GM13977 (cell line): ENCODE data around the gene EXD2.

ENCODE experiments used
- DNase-seq: peaks from one replicate; pipeline ENCODE4 v3.0.0; 2012; ENCODE audit warnings: low spot score
- in situ Hi-C: fragments of 300-500 bp; cut with MboI; formaldehyde crosslinking; loops from one replicate; pipeline ENCODE4 v1.12.0; 2022; ENCODE audit warnings: low sequenced_read_pairs, low pct_unique_long_range_greater_than_20kb, mixed read lengths, inconsistent platforms; ENCODE audit not compliant: unreplicated experiment
- TF ChIP-seq, protein P1 (sequence below): IDR thresholded peaks from 2 replicates; pipeline ENCODE4 v1.5.1; 2012; ENCODE audit warnings: mild to moderate bottlenecking, control low read depth; ENCODE audit not compliant: insufficient read depth; ENCODE audit errors: extremely low read depth, missing control alignments

The EXD2 gene

DNA sequence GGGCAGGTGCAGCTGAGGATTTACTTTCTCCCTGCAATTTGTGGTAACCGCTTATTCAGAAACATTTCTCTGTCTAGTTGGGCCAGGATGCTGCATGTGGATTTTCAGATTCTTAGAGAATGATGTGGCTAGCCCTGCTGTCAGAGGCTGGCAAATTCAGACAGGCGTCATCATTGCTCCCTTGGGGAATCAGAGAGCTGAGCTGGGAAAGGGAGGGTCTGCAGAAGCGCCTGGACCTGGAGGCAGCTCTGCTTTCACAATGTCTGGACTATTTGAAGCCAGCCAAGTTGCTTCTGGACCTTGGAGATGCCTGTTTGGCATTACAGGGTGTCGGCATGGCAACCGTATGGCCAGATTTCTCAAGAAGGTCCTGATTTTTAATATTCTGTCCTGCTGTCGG is 72.1 kb downstream of the EXD2 start:
- TF ChIP-seq, protein P1, sequence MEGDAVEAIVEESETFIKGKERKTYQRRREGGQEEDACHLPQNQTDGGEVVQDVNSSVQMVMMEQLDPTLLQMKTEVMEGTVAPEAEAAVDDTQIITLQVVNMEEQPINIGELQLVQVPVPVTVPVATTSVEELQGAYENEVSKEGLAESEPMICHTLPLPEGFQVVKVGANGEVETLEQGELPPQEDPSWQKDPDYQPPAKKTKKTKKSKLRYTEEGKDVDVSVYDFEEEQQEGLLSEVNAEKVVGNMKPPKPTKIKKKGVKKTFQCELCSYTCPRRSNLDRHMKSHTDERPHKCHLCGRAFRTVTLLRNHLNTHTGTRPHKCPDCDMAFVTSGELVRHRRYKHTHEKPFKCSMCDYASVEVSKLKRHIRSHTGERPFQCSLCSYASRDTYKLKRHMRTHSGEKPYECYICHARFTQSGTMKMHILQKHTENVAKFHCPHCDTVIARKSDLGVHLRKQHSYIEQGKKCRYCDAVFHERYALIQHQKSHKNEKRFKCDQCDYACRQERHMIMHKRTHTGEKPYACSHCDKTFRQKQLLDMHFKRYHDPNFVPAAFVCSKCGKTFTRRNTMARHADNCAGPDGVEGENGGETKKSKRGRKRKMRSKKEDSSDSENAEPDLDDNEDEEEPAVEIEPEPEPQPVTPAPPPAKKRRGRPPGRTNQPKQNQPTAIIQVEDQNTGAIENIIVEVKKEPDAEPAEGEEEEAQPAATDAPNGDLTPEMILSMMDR = no peak
- in situ Hi-C loops = no loop called here
- DNase-seq = no peak

DNA sequence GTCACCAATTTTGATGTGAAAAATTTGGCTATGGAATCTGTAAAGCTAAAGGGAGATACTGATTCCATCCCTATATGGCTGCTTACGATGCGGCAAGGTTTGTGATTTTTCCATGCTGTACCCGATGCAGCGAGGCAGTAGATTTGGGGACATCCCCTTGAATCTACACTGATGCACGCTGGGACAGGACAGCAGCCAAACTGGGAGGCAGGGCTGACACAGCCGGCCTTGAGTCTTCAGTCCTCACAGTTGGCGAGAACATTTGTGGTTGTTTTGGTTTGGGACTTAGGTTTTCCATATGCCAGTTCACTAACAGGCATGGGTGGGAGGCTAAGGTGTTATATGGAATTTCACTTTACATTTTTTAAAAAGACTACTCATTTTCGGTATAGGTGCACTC is 72.5 kb downstream of the EXD2 start:
- TF ChIP-seq, protein P1 = no peak
- in situ Hi-C loops = no loop called here

DNA sequence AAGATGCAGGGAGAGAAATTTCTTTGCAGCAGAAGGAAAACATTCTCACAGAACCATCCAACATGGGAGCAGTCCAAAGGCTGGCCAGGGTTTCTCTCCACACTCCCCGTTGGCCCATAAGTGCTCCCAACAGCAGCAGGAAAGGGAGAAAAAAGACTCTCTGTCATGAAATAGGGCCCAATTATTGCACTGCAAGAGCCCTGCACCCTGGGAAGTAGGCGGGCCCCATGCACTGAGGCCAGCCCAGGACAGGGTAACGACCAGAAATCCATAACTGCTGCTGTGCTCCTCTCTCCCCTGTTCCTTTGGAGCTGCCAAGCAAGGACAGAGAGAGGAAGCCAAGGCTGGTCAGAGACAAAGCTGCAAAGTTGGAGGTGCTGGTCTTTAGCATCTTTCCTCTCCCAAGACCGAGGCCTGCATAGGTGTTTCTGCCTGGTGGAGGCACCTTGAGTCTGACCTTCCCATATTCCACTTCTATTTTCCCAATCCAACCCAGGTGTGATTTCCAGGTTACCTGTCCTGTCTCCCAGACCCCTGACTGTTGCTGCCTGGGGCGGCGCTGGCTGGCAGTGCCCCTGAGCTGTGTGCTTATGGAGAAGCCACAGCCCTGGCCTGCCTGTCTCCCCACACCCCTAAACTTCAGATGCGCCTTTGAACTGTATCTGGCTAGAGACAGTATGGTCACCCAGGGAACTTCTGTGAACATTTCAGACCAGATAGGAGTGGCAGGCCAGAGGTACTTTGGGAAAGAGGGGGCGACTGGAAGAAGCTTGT is 75.5 kb downstream of the EXD2 start:
- TF ChIP-seq, protein P1 = no peak
- in situ Hi-C loops = no loop called here
- DNase-seq = no peak

More for the DNA sequence above, 72.5 kb downstream of the EXD2 start:
- no peak for DNase-seq

DNA sequence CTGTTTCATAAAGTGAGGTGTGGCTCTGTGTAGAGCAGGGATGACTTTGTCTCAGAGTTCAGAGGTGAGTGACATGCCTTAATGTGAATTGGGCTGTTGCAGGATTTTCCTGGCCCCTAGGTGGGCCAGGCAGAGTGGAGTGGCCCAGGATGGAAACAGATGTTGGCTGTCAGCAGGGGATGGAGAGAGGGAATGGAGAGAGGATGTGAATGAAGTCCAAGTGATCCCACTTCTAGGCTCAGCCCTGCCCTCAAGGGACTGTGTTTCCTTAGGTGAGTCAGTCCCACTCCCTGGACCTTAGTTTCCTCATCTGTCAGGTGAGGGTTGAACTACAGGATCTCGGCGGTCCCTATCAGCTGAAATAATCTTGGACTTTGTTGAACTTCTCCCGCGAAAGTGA is 76.2 kb downstream of the EXD2 start:
- no peak for DNase-seq
- in situ Hi-C loops = no loop called here
- TF ChIP-seq, protein P1 = no peak

DNA sequence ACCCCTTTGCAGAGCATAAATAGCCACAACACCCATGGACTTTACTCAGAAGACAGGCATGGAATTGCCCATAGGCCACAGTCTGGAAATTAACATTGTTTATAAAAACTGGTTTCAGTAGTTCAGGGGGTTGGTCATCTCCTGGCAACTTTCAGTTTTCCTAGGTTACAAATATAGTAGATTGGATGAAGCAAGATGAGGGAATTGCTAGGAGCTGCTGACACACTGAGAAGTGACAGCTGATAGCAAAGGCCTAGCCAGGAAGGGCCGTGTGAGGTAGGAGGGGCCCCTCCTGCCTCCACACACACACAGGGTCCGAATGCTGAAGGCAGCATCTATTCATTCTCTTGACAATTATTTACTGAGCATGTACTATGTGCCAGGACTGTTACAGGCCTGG is 76.9 kb downstream of the EXD2 start:
- DNase-seq = no peak
- in situ Hi-C loops = no loop called here
- TF ChIP-seq, protein P1 = no peak

DNA sequence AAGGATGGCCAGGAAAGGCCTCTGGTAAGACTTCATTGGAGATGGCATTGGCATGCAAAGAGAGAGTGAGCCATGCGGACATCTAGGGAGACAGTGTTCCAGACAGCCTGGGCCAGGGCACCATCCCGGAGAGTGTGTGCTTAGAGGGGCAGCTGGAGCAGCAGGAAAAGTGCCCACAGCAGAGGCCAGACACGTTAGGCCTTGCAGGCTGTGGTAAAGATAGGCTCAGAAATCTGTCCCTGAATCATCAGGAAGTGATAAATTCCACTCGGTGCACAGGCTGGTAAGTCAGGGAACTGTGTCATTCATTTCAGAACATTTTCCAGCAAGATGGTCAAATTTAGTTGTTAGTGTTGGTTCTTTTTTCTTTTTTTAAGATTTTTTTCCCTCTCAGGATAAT is 77.5 kb downstream of the EXD2 start:
- TF ChIP-seq, protein P1 = no peak
- in situ Hi-C loops = no loop called here
- DNase-seq = no peak

DNA sequence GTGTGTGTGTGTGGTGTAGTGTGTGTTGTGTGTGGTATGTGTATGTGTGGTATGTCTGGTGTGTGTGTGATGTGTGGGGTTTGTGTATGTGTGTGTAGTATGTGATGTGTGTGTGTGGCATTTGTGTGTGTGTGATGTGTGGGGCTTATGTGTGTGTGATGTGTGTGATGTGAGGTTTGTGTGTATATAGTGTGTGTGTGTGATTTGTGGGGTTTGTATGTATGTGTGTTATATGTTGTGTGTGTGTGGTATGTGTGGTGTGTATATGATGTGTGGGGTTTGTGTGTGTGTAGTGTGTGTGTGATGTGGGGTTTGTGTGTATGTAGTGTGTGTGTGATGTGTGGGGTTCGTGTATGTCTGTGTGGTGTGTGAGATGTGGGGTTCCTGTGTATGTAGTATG is 78.1 kb downstream of the EXD2 start:
- TF ChIP-seq, protein P1 = no peak
- no peak for DNase-seq
- in situ Hi-C loops = no loop called here
